Keratinocyte (primary cell): ENCODE data around the gene CIZ1. TPM values are rescaled to one million over a fixed set of nuclear protein-coding genes. Genes with fewer than 3 reads are reported as not detected.
"Not testable (repeated sequence)": the region's sequence is repeated elsewhere in the genome, so short reads cannot be mapped to it uniquely, and the experiment has no call there.

Experiments
- DNase-seq: peaks from one replicate; pipeline ENCODE4 v3.0.0-alpha.2; 2011; ENCODE audit warnings: low read depth, missing footprints, low spot score
- FAIRE-seq: peaks from 2 replicates; lab custom pipeline; 2011; peaks lifted over from hg19 to GRCh38; lab: Jason Lieb, UNC
- H2AFZ ChIP-seq: 2 replicates; pipeline ENCODE4 v1.6.0; 2012; ENCODE audit warnings: low read length, control low read depth, inconsistent platforms; ENCODE audit not compliant: control insufficient read depth
- H3K27ac ChIP-seq: 2 replicates; pipeline ENCODE4 v1.5.1; 2011; ENCODE audit warnings: low read length; ENCODE audit not compliant: control insufficient read depth, insufficient read depth
- H3K27me3 ChIP-seq: 3 replicates; pipeline ENCODE4 v1.6.0; 2011; ENCODE audit warnings: low read length; ENCODE audit not compliant: control insufficient read depth, insufficient read depth; ENCODE audit errors: extremely low read depth
- H3K36me3 ChIP-seq, 2 experiments: 2 replicates in 1 of 2; 3 replicates in 1 of 2; pipeline ENCODE4 v1.5.1; 2011; ENCODE audit warnings: low read length in 2 of 2, mild to moderate bottlenecking in 1 of 2; ENCODE audit not compliant: control insufficient read depth in 2 of 2, insufficient read depth in 2 of 2; ENCODE audit errors: extremely low read depth in 1 of 2
- H3K4me1 ChIP-seq: 3 replicates; pipeline ENCODE4 v1.5.1; 2011; ENCODE audit warnings: low read length; ENCODE audit not compliant: control insufficient read depth, insufficient read depth; ENCODE audit errors: extremely low read depth
- H3K4me2 ChIP-seq: 3 replicates; pipeline ENCODE4 v1.6.0; 2011; ENCODE audit warnings: low read depth, low read length; ENCODE audit not compliant: control insufficient read depth, insufficient read depth; ENCODE audit errors: extremely low read depth
- H3K4me3 ChIP-seq, 3 experiments: fragments of 200-600 bp in 1 of 3; sonication (generic) in 1 of 3; 2 replicates in 2 of 3; 3 replicates in 1 of 3; pipeline ENCODE4 v1.5.1; 2011 to 2016; ENCODE audit warnings: low read length in 3 of 3, mild to moderate bottlenecking in 3 of 3, control low read depth in 2 of 3, inconsistent platforms in 1 of 3, low read depth in 1 of 3, mixed read lengths in 1 of 3, mixed run types in 1 of 3, moderate library complexity in 1 of 3; ENCODE audit not compliant: control insufficient read depth in 2 of 3, insufficient read depth in 2 of 3; ENCODE audit errors: extremely low read depth in 1 of 3
- H3K79me2 ChIP-seq: 2 replicates; pipeline ENCODE4 v1.6.0; 2012; ENCODE audit warnings: low read length; ENCODE audit not compliant: control insufficient read depth, insufficient read depth
- H3K9ac ChIP-seq: 3 replicates; pipeline ENCODE4 v1.6.0; 2011; ENCODE audit warnings: low read length; ENCODE audit not compliant: control insufficient read depth, insufficient read depth; ENCODE audit errors: extremely low read depth
- H3K9me1 ChIP-seq: 3 replicates; pipeline ENCODE4 v1.6.0; 2011; ENCODE audit warnings: low read length; ENCODE audit not compliant: control insufficient read depth, insufficient read depth; ENCODE audit errors: extremely low read depth
- H3K9me3 ChIP-seq: 2 replicates; pipeline ENCODE4 v1.5.1; 2012; ENCODE audit warnings: low read depth, low read length; ENCODE audit not compliant: control insufficient read depth
- H4K20me1 ChIP-seq: 3 replicates; pipeline ENCODE4 v1.6.0; 2011; ENCODE audit warnings: low read length; ENCODE audit not compliant: control insufficient read depth, insufficient read depth; ENCODE audit errors: extremely low read depth
- EZH2 ChIP-seq: IDR thresholded peaks from one replicate; pipeline ENCODE4 v1.6.1; 2012; ENCODE audit warnings: inconsistent platforms, mild to moderate bottlenecking, low read length, moderate library complexity
- dilution Hi-C: fragments of 300-500 bp; cut with MboI; formaldehyde crosslinking; loops from one replicate; pipeline ENCODE4 v1.7.0; 2020; ENCODE audit warnings: low sequenced_read_pairs; ENCODE audit not compliant: extremely low pct_ligation_motif_present
- polyA plus RNA-seq, 5 experiments: library from polyadenylated mRNA; depleted of rRNA in 3 of 5; stranded (reverse) in 3 of 5; stranded (forward) in 1 of 5; unstranded in 1 of 5; fragments of >200 nt; gene quantifications; 1 replicate in 1 of 5; 2 replicates in 3 of 5; 3 replicates in 1 of 5; pipeline versions ENCODE4 v1.2.1 to v1.2.3, GENCODE V29; 2011 to 2012; ENCODE audit warnings: missing spikeins in 2 of 5, low read depth in 1 of 5, low replicate concordance in 1 of 5
- TF ChIP-seq, protein P1 (sequence below), 3 experiments: IDR thresholded peaks in 1 of 3; conservative IDR thresholded peaks in 1 of 3; optimal IDR thresholded peaks in 1 of 3; 2 replicates in 2 of 3; 3 replicates in 1 of 3; pipeline versions ENCODE3 to v1.5.1; 2011; ENCODE audit warnings: low read length in 3 of 3, mild to moderate bottlenecking in 3 of 3, moderate library complexity in 2 of 3, control low read depth in 1 of 3, inconsistent platforms in 1 of 3; ENCODE audit not compliant: insufficient read depth in 2 of 3; ENCODE audit errors: extremely low read depth in 1 of 3

The CIZ1 gene
- polyA plus RNA-seq, 1 donor (not counting 4 experiments of a cell fraction or from before 2014, with no cell fraction given) = 23.5 TPM

DNA sequence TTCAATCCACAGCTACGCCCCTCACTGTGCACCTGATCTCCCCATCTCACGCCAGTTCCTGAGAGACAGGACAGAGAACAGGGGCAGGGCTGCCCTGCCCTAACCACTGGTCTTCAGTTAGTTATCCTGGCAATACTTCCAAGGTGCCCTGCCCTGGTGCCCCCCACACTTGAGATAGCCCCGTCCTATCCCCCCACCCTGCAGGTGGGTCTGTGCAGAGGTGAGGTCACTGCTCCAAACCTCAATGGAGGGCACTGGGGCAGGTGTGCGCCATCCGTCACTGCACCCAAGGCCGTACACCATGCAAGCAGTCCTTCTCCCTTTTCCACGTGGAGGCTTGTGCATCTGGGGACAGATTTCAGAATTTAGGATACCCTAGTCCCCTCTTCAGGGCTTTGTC is 60.7 kb downstream of the CIZ1 start:
- DNase-seq, FAIRE-seq, dilution Hi-C loops: not testable (repeated sequence)

DNA sequence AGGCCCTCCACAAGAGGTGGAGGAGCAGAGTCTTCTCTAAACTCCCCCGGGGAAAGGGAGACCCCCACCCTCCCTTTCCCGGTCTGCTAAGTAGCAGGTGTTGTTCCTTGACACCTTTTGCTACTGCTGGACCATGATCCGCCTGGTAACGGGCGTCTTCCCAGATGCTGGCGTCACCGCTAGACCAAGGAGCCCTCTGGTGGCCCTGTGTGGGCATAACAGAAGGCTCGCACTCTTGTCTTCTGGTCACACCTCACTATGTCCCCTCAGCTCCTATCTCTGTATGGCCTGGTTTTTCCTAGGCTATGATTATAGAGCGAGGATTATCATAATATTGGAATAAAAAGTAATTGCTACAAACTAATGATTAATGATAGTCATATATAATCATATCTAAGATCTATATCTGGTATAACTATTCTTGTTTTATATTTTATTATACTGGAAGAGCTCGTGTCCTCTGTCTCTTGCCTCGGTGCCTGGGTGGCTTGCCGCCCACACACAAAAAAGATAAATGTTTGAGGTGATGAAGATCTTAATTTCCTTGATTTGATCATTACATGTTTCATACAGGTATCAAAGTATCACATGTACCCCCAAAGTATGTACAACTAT is 61.3 kb downstream of the CIZ1 start:
- H3K9me3 ChIP-seq, H3K4me2 ChIP-seq, H3K27ac ChIP-seq, H3K4me3 ChIP-seq, H2AFZ ChIP-seq, H3K9ac ChIP-seq, FAIRE-seq, H3K27me3 ChIP-seq, DNase-seq, dilution Hi-C loops, H4K20me1 ChIP-seq, H3K9me1 ChIP-seq, H3K36me3 ChIP-seq: not testable (repeated sequence)
- Histone ChIP-seq H3K79me2 (peaks cover 21% of the 10 kb centered on the region), H3K4me1 (peaks cover 11% of the 10 kb centered on the region)

More for the DNA sequence above, 60.7 kb downstream of the CIZ1 start:
- not testable (repeated sequence) for H3K36me3 ChIP-seq, H4K20me1 ChIP-seq, H3K9ac ChIP-seq, H3K9me3 ChIP-seq, H3K27ac ChIP-seq, H2AFZ ChIP-seq, H3K4me2 ChIP-seq, H3K4me3 ChIP-seq, H3K9me1 ChIP-seq, H3K27me3 ChIP-seq
- peaks cover 12% of the 10 kb centered on the region for H3K4me1 ChIP-seq
- H3K79me2 ChIP-seq = peaks cover 16% of the 10 kb centered on the region

DNA sequence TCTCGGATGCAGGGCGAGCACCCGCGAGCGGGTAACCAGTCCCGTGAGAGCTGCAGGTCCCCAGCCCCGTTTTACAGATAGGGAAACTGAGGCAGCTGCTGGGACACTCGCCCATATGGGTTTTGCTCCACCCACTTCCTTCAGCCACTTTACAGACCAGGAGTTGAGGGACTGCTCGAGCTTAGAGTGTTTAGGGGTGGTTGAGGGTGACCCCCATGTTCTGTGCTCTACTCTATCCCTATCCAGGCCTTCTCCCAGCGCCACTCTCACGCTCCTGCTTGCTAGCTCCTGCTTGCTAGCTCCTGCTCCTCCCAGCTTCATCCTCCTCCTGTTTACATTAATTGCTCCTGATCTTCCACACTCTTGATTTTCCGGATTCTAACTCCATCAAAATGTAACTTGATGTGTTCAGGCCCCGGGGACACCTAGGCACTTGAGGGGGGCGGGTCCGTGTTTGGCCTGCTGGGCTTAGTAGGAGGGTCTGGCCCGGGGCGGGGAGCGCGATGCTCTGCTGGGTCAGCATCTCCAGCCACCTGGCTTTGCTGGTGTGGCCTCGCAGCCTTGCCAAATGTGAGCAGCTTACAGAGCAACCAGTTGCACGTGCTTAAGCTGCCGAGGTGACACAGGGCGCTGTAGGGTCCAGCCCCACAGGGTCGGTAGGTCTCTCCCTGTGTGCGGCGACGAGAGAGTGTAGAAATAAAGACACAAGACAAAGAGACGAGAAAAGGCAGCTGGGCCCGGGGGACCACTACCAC is 62.4 kb downstream of the CIZ1 start:
- no peaks in the 10 kb centered on the region for H3K9me3 ChIP-seq
- H2AFZ ChIP-seq = peak overlapping the region; percentile 88
- dilution Hi-C loops = no loop called here
- H3K9me1 ChIP-seq = no peaks in the 10 kb centered on the region
- no peak for FAIRE-seq
- TF ChIP-seq EZH2 = no peak
- TF ChIP-seq, protein P1, sequence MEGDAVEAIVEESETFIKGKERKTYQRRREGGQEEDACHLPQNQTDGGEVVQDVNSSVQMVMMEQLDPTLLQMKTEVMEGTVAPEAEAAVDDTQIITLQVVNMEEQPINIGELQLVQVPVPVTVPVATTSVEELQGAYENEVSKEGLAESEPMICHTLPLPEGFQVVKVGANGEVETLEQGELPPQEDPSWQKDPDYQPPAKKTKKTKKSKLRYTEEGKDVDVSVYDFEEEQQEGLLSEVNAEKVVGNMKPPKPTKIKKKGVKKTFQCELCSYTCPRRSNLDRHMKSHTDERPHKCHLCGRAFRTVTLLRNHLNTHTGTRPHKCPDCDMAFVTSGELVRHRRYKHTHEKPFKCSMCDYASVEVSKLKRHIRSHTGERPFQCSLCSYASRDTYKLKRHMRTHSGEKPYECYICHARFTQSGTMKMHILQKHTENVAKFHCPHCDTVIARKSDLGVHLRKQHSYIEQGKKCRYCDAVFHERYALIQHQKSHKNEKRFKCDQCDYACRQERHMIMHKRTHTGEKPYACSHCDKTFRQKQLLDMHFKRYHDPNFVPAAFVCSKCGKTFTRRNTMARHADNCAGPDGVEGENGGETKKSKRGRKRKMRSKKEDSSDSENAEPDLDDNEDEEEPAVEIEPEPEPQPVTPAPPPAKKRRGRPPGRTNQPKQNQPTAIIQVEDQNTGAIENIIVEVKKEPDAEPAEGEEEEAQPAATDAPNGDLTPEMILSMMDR (optimal IDR thresholded peaks at IDR 0.05 in 1 of 3, IDR thresholded peaks at IDR 0.05 in 1 of 3, conservative IDR thresholded peaks at IDR 0.05 in 1 of 3; ENCODE audit: extremely low read depth in 1 of 3, insufficient read depth in 2 of 3, low read length in 3 of 3) = no peak
- H3K27ac ChIP-seq = peak overlapping the region; percentile 94
- DNase-seq = no peak
- H3K9ac ChIP-seq = peak overlapping the region; percentile 92
- H3K4me2 ChIP-seq = peak overlapping the region; percentile 91
- H3K4me3 ChIP-seq = peak overlapping the region; percentile 80 to 93 (median 93)
- H3K27me3 ChIP-seq = no peaks in the 10 kb centered on the region
- peaks cover 3% of the 10 kb centered on the region for H4K20me1 ChIP-seq
- H3K4me1 ChIP-seq = peaks cover 11% of the 10 kb centered on the region
- peaks cover 9% of the 10 kb centered on the region in 2 experiments for H3K36me3 ChIP-seq
- H3K79me2 ChIP-seq = peaks cover 26% of the 10 kb centered on the region
